Endothelial cell (in vitro differentiated cells): ENCODE results near the gene PXN. TPM values are rescaled to one million over a fixed set of nuclear protein-coding genes. Genes with fewer than 3 reads are reported as not detected.
"Not testable (repeated sequence)": the region's sequence is repeated elsewhere in the genome, so short reads cannot be mapped to it uniquely, and the experiment has no call there.

Experiments used
- DNase-seq: peaks from one replicate; pipeline ENCODE4 v3.0.0; 2021; ENCODE audit warnings: low spot score
- H3K27ac Mint-ChIP-seq: one replicate; pipeline ENCODE4 v1.8.0; 2021; ENCODE audit warnings: mixed read lengths, inconsistent platforms; ENCODE audit not compliant: unreplicated experiment
- H3K27me3 Mint-ChIP-seq: one replicate; pipeline ENCODE4 v1.8.0; 2021; ENCODE audit warnings: mild to moderate bottlenecking, moderate library complexity, mixed read lengths, inconsistent platforms; ENCODE audit not compliant: unreplicated experiment
- H3K36me3 Mint-ChIP-seq: one replicate; pipeline ENCODE4 v1.8.0; 2021; ENCODE audit warnings: mild to moderate bottlenecking, low read depth, mixed read lengths, inconsistent platforms; ENCODE audit not compliant: unreplicated experiment
- H3K4me1 Mint-ChIP-seq: one replicate; pipeline ENCODE4 v1.8.0; 2021; ENCODE audit warnings: mild to moderate bottlenecking, mixed read lengths, inconsistent platforms; ENCODE audit not compliant: unreplicated experiment
- H3K4me3 Mint-ChIP-seq: one replicate; pipeline ENCODE4 v1.8.0; 2021; ENCODE audit warnings: mild to moderate bottlenecking, mixed read lengths, inconsistent platforms; ENCODE audit not compliant: unreplicated experiment
- H3K9me3 Mint-ChIP-seq: one replicate; pipeline ENCODE4 v1.8.0; 2021; ENCODE audit warnings: mixed read lengths, inconsistent platforms; ENCODE audit not compliant: unreplicated experiment
- CTCF ChIP-seq: fragments of 200-600 bp; sonication (generic); IDR thresholded peaks from one replicate; pipeline ENCODE4 v1.5.0; 2021; ENCODE audit warnings: antibody characterized with exemption; ENCODE audit not compliant: unreplicated experiment
- total RNA-seq: library from RNA; stranded (reverse); fragmentation: NEBNext Ultra II Directional; extraction: Animal tissue kit (Norgen Biotek cat#: 25700); gene quantifications from one replicate; pipeline ENCODE4 v1.2.1, GENCODE V29; 2021; ENCODE audit not compliant: unreplicated experiment

The PXN gene
- total RNA-seq, 1 donor from 2014 or later: 227 TPM

GRCh38 chr12:120239776-120240494 is 25.6 kb downstream of the PXN start:
- Mint-ChIP-seq H3K4me3 (no peak overlapping the region), H3K36me3 (peaks cover 10% of the 10 kb centered on the region), H3K9me3 (no peaks in the 10 kb centered on the region), H3K27ac (peak overlapping the region; percentile 30), H3K4me1 (peaks cover 79% of the 10 kb centered on the region), H3K27me3 (peaks cover 10% of the 10 kb centered on the region)
- no peak for TF ChIP-seq CTCF
- no peak for DNase-seq

GRCh38 chr12:120238839-120239445 is 26.6 kb downstream of the PXN start:
- Mint-ChIP-seq H3K4me3 (no peak overlapping the region), H3K4me1 (peaks cover 84% of the 10 kb centered on the region), H3K36me3 (peaks cover 10% of the 10 kb centered on the region), H3K27ac (peak overlapping the region; percentile 24), H3K9me3 (no peaks in the 10 kb centered on the region), H3K27me3 (peaks cover 13% of the 10 kb centered on the region)
- no peak for DNase-seq
- no peak for TF ChIP-seq CTCF

GRCh38 chr12:120238217-120238616 is 27.3 kb downstream of the PXN start:
- TF ChIP-seq CTCF: no peak
- Mint-ChIP-seq H3K36me3 (peaks cover 10% of the 10 kb centered on the region), H3K4me3 (peak overlapping the region; percentile 42), H3K27ac (peak overlapping the region; percentile 91), H3K4me1 (peaks cover 84% of the 10 kb centered on the region), H3K27me3 (peaks cover 19% of the 10 kb centered on the region), H3K9me3 (no peaks in the 10 kb centered on the region)
- no peak for DNase-seq

- DNase-seq: no peak
- H3K27ac Mint-ChIP-seq: peak overlapping the region; percentile 91
- no peaks in the 10 kb centered on the region for H3K9me3 Mint-ChIP-seq
These were observed 28.0 kb downstream of the PXN start for GRCh38 chr12:120237360-120238171.

GRCh38 chr12:120236809-120237208 is 28.7 kb downstream of the PXN start:
- H3K4me1 Mint-ChIP-seq: peaks cover 84% of the 10 kb centered on the region
- not testable (repeated sequence) for DNase-seq, H3K27ac Mint-ChIP-seq, H3K9me3 Mint-ChIP-seq, H3K4me3 Mint-ChIP-seq
- H3K36me3 Mint-ChIP-seq: peaks cover 20% of the 10 kb centered on the region
- peaks cover 25% of the 10 kb centered on the region for H3K27me3 Mint-ChIP-seq

More at GRCh38 chr12:120237360-120238171, 28.0 kb downstream of the PXN start:
- H3K4me3 Mint-ChIP-seq: peak overlapping the region; percentile 42
- TF ChIP-seq CTCF: no peak
- H3K27me3 Mint-ChIP-seq: peaks cover 25% of the 10 kb centered on the region
- H3K36me3 Mint-ChIP-seq: peaks cover 16% of the 10 kb centered on the region
- H3K4me1 Mint-ChIP-seq: peaks cover 84% of the 10 kb centered on the region
